ACHN (cell line): Measurements from ENCODE around the gene MRPL37.
A peak's percentile ranks its signal among the peaks of the same experiment; 100 is the strongest.
"Not testable (repeated sequence)": the region's sequence is repeated elsewhere in the genome, so short reads cannot be mapped to it uniquely, and the experiment has no call there.

Experiments used
- DNase-seq: peaks from one replicate; pipeline ENCODE4 v3.0.0-alpha.2; 2015
- in situ Hi-C: cut with HindIII; loops from 2 replicates; pipeline ENCODE4 v1.10.0; 2017; ENCODE audit warnings: low sequenced_read_pairs, low pct_ligation_motif_present, low pct_unique_long_range_greater_than_20kb

Gene MRPL37

GRCh38 chr1:54229281-54229891, 29.4 kb downstream of the MRPL37 start:
- in situ Hi-C loops = no loop called here
- DNase-seq = peak; percentile 64

DNA sequence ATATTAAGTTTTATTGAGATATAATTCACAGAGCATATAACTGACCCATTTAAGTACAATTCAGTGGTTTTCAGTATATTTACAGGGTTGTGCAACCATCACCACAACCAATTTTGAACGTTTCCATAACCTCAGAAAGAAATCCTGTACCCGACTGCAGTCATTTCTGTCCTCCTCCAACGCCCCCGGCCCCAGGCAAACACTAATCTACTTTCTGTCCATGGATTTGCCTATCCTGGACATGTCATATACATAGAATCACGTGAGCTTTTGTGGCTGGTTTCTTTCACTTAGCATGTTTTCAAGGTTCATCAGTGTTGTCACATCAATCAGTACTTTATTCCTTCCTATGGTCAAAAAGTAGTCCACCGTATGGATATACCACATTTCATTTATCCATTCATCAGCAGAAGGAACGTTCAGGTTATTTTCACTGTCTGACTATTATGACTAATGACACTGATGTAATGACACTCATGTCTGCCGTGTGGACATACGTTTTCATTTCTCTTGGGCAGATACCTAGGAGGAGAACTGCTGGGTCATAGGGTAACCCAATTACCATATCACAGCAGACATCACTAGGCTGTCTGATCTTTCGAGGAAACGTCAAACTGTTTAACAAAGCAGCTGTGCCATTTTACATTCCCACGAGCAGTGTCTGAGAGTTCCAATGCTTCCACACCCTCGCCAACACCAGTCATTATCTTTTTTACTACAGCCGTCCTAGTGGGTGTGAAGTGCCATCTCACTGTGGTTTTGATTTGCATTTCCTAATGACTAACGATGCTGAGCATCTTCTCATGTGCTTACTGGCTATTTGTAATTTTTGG, 30.8 kb downstream of the MRPL37 start:
- in situ Hi-C loops = no loop called here
- DNase-seq = no peak

DNA sequence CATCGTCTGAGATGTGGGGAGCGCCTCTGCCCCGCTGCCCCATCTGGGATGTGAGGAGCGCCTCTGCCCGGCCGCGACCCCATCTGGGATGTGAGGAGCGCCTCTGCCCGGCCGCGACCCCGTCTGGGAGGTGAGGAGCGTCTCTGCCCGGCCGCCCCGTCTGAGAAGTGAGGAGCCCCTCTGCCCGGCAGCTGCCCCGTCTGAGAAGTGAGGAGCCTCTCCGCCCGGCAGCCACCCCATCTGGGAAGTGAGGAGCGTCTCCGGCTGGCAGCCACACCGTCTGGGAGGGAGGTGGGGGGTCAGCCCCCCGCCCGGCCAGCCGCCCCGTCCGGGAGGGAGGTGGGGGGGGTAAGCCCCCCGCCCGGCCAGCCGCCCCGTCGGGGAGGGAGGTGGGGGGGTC, 33.2 kb downstream of the MRPL37 start:
- DNase-seq, in situ Hi-C loops: not testable (repeated sequence)

- in situ Hi-C loops = no loop called here
- DNase-seq = no peak
These were observed 34.3 kb downstream of the MRPL37 start for GRCh38 chr1:54234284-54234683.

GRCh38 chr1:54237586-54237985, 37.6 kb downstream of the MRPL37 start:
- in situ Hi-C loops = no loop called here

DNA sequence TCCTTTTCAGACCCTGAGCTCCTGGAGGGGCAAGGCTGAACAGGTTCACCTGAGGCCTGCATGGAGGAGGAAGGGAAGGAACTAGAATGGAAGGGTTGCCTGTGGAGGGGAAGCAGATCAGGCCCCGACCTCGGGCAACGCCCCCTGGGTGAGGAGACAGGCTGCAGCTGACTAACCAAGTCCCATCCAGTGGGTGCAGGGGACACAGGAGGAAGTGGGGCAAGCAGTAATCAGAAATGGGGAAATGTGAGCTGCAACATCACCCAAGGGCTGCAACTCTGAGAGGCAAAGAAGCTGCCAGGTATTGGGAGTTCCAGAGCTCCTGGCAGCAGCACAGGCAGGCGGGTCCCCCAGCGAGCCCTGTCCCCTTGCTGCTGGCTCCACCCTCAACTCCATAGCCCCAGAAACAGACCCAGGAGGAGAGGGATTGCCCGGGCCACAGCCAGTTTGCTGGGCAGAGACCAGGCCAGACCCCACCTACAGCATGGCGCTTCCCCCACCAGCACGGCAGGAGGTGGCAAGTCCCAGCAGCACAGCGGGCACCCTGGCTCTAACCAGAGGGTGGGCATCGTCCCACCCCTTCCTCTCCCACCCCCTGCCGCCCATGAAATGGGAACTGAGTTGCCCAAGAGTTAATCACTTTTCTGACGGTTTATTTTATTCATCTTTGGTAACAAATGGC, 38.5 kb downstream of the MRPL37 start:
- no peak for DNase-seq
- in situ Hi-C loops = no loop called here

More at GRCh38 chr1:54237586-54237985, 37.6 kb downstream of the MRPL37 start:
- no peak for DNase-seq

DNA sequence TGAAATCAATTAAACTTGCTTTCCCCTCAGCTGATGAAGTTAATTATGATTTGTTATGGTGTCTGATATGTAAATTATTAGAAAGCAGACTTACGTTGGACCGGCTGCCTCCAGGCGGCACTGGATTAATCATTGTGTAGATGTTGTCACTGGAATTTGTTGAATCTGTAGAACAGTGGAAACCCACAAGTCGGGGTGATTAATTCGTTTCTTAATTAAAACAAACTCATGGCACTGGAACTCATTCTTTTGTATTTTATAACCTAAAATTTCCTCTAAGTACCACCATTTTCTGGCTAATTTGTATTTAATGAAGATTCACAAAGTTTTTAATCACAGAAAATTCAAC, 39.0 kb downstream of the MRPL37 start:
- in situ Hi-C loops = no loop called here
- DNase-seq = no peak

DNA sequence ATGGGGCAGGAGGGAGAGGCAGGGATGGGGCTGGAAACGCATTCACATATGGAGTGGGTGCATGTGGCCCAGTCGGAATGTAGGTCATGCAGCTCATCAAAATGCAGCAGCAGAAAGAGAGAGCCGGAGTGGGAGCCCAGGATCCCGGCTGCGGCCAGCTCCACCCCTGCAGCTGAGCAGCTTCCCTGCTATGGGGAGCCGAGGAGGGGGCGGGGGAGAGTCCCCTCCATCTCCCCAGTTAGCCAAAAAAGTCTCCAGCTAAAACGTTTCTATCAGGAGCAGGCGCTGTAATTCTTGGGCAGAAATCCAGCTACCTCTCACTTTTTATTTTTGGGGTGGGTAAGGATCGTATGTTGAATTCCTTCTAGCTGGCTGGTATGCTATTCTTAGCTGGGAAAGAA, 39.7 kb downstream of the MRPL37 start:
- in situ Hi-C loops = no loop called here
- DNase-seq = no peak

- in situ Hi-C loops = no loop called here
- DNase-seq = no peak
These were observed 40.9 kb downstream of the MRPL37 start for GRCh38 chr1:54240741-54241335.

DNA sequence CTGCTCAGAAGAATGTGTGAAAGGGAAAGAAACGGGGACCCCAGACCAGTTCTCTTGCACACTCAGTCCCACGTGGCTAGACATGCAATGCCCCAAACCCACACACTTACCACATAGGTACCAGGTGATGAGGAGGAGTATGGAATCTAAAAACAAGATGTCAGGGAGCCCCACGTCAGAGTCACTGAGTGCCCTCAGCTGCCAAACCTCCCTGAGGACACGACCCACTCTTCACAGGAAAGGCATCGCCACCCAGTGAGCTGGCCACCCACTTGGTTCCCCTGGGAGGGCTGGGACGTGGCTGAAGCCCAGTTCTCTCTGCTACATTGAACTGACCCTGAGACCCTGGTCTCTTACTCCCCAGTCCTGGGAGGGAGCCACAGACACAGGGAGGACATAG, 41.4 kb downstream of the MRPL37 start:
- in situ Hi-C loops = no loop called here
- DNase-seq = no peak

GRCh38 chr1:54243022-54243421, 43.1 kb downstream of the MRPL37 start:
- no peak for DNase-seq
- in situ Hi-C loops = no loop called here

GRCh38 chr1:54244655-54245054, 44.7 kb downstream of the MRPL37 start:
- in situ Hi-C loops = no loop called here
- no peak for DNase-seq

DNA sequence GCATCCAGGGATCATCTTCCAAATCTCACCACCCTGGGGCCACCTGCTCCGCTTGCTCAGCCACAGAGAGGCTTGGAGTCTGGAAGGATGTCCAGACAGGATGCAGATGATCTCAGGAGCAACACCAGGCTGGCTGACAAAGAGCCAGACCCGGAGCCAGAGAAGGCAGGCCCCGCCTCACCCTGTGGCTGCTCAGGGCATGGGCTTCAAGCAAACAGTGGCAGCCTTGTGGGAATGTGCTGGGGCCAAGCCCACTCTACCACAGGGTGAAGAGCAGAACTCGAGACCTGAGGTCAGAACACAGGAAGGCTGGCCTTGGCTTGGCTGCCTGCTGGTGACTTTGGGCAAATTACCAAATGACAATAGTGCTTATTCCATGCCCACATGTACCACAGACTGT, 45.5 kb downstream of the MRPL37 start:
- DNase-seq = no peak
- in situ Hi-C loops = no loop called here

- in situ Hi-C loops = no loop called here
- DNase-seq = no peak
These were observed 46.3 kb downstream of the MRPL37 start for GRCh38 chr1:54246116-54246721.

- in situ Hi-C loops = no loop called here
- no peak for DNase-seq
These were observed 48.0 kb downstream of the MRPL37 start for GRCh38 chr1:54247863-54248515.

GRCh38 chr1:54248966-54249365, 49.0 kb downstream of the MRPL37 start:
- in situ Hi-C loops = no loop called here
- DNase-seq = no peak

- in situ Hi-C loops = no loop called here
- peak; percentile 48 for DNase-seq
These were observed 50.0 kb downstream of the MRPL37 start for GRCh38 chr1:54249819-54250435.

- no peak for DNase-seq
- in situ Hi-C loops = no loop called here
These were observed 50.7 kb downstream of the MRPL37 start for GRCh38 chr1:54250670-54251069.
